Measurements from ENCODE around the gene SMYD3. TPM values are rescaled to one million over a fixed set of nuclear protein-coding genes. Genes with fewer than 3 reads are reported as not detected.

Gene SMYD3
- polyA plus RNA-seq, 2 of the 4 experiments (the other 2 are of a cell fraction) = 18.2 to 35.2 TPM

- TF ChIP-seq CHD4 (IDR thresholded peaks at IDR 0.05; ENCODE audit: borderline replicate concordance) (no peak), FOSL2 (IDR thresholded peaks at IDR 0.05) (no peak), FOSL2 (CRISPR knock-in tag; IDR thresholded peaks at IDR 0.05) (no peak), ZC3H11A (IDR thresholded peaks at IDR 0.05) (no peak), POLR2A (IDR thresholded peaks at IDR 0.05; ENCODE audit: low read length) (no peak), HES2 (IDR thresholded peaks at IDR 0.05) (no peak), BCL3 (IDR thresholded peaks at IDR 0.05) (no peak)
- no peak overlapping the region for H3K4me2 ChIP-seq
- CTCF ChIA-PET = interaction anchor here (0.6 kb wide), 1 partner anchor 16 kb away, joined by 3 read pairs; no protein-coding TSS in a partner anchor
- no peak overlapping the region for H3K4me3 ChIP-seq
- no peak for ATAC-seq
- no peak overlapping the region for H3K27ac ChIP-seq
- no peaks in the 10 kb centered on the region for H3K4me1 ChIP-seq
- POLR2A ChIA-PET = no interaction called here
- H3K9me3 ChIP-seq = peaks cover 33% of the 10 kb centered on the region
- no peak for DNase-seq (ENCODE audit: low read depth in 1 of 2, low spot score in 1 of 2)
- FAIRE-seq = no peak
- WGBS (ENCODE audit: missing lambda C conversion rate) = 24% methylated on average over 2 of the region's 2 CpGs
Observed at GRCh38 chr1:246255773-246256172, 251.3 kb downstream of the SMYD3 start.

- DNase-seq (ENCODE audit: low read depth in 1 of 2, low spot score in 1 of 2) = no peak
- Histone ChIP-seq H3K27ac (no peak overlapping the region), H3K4me3 (no peak overlapping the region), H3K4me1 (no peaks in the 10 kb centered on the region), H3K9me3 (peaks cover 26% of the 10 kb centered on the region), H3K4me2 (no peak overlapping the region)
- CTCF ChIA-PET = no interaction called here
- POLR2A ChIA-PET = no interaction called here
- no peak for FAIRE-seq
- no peak for ATAC-seq
- TF ChIP-seq BCL3 (IDR thresholded peaks at IDR 0.05) (no peak), CEBPB (IDR thresholded peaks at IDR 0.05) (no peak), POLR2A (IDR thresholded peaks at IDR 0.05; ENCODE audit: low read length) (no peak), RCOR1 (IDR thresholded peaks at IDR 0.05; ENCODE audit: low read depth, low read length) (no peak), ELK1 (IDR thresholded peaks at IDR 0.05; ENCODE audit: low read depth, low read length) (no peak), HOXB13 (CRISPR knock-in tag; IDR thresholded peaks at IDR 0.05; ENCODE audit: low read depth) (no peak), FOSB (CRISPR knock-in tag; IDR thresholded peaks at IDR 0.05) (no peak), RFX5 (IDR thresholded peaks at IDR 0.05) (no peak), NR3C1 (IDR thresholded peaks at IDR 0.05) (no peak), ZFP36 (IDR thresholded peaks at IDR 0.05; ENCODE audit: borderline replicate concordance, partially characterized antibody) (no peak), HOXA7 (CRISPR knock-in tag; IDR thresholded peaks at IDR 0.05) (no peak), FOXS1 (CRISPR knock-in tag; IDR thresholded peaks at IDR 0.05) (no peak), KDM1A (IDR thresholded peaks at IDR 0.05; ENCODE audit: low read depth) (no peak), MAZ (IDR thresholded peaks at IDR 0.05; ENCODE audit: borderline replicate concordance, low read depth, low read length) (no peak), NPAS2 (CRISPR knock-in tag; IDR thresholded peaks at IDR 0.05; ENCODE audit: borderline replicate concordance) (no peak), NFE2L2 (conservative IDR thresholded peaks at IDR 0.05; ENCODE audit: low read length) (no peak)
- WGBS (ENCODE audit: missing lambda C conversion rate) = 41% methylated on average over 2 of the region's 2 CpGs
Observed at GRCh38 chr1:246254854-246255253, 252.2 kb downstream of the SMYD3 start.

GRCh38 chr1:246246430-246246829 is 260.6 kb downstream of the SMYD3 start:
- ChIA-PET POLR2A (no interaction called here), CTCF (no interaction called here)
- DNase-seq (ENCODE audit: low read depth in 1 of 2, low spot score in 1 of 2) = no peak
- no peak for TF ChIP-seq CBX2 (IDR thresholded peaks at IDR 0.05; ENCODE audit: borderline replicate concordance, low read depth)
- no peak for TF ChIP-seq PBX3 (IDR thresholded peaks at IDR 0.05)
- no peak for TF ChIP-seq HEYL (CRISPR knock-in tag; IDR thresholded peaks at IDR 0.05)
- no peak for TF ChIP-seq USF2 (IDR thresholded peaks at IDR 0.05)
- TF ChIP-seq RFX5 (IDR thresholded peaks at IDR 0.05) = no peak
- TF ChIP-seq RNF2 (IDR thresholded peaks at IDR 0.05; ENCODE audit: borderline replicate concordance, low read depth) = no peak
- no peak for TF ChIP-seq MAX (IDR thresholded peaks at IDR 0.05)
- no peak for TF ChIP-seq ELK1 (IDR thresholded peaks at IDR 0.05; ENCODE audit: low read depth, low read length)
- no peak for TF ChIP-seq ZSCAN20 (CRISPR knock-in tag; IDR thresholded peaks at IDR 0.05)
- TF ChIP-seq TFCP2L1 (CRISPR knock-in tag; IDR thresholded peaks at IDR 0.05) = no peak
- TF ChIP-seq ZFP36 (IDR thresholded peaks at IDR 0.05; ENCODE audit: borderline replicate concordance, partially characterized antibody) = no peak
- no peak for TF ChIP-seq KDM1A (IDR thresholded peaks at IDR 0.05; ENCODE audit: low read depth)
- no peak for TF ChIP-seq HOXB13 (CRISPR knock-in tag; IDR thresholded peaks at IDR 0.05; ENCODE audit: low read depth)

More at GRCh38 chr1:246246430-246246829, 260.6 kb downstream of the SMYD3 start:
- Histone ChIP-seq H3K4me2 (no peak overlapping the region), H3K27ac (no peak overlapping the region), H3K4me3 (no peak overlapping the region), H3K9me3 (no peaks in the 10 kb centered on the region), H3K4me1 (no peaks in the 10 kb centered on the region)
- FAIRE-seq (no peak), ATAC-seq (no peak)
- 95% methylated on average over 1 of the region's 1 CpG for WGBS (ENCODE audit: missing lambda C conversion rate)
